NCI-H524 treated with DMSO at 0.1 percent for 48 hours (cell line): Measurements from ENCODE around the gene ASPM.
A peak's percentile ranks its signal among the peaks of the same experiment; 100 is the strongest.

Source experiments
- DNase-seq: peaks from one replicate; lab custom pipeline; 2025; lab: John Stamatoyannopoulos, UW

Gene ASPM, protein sequence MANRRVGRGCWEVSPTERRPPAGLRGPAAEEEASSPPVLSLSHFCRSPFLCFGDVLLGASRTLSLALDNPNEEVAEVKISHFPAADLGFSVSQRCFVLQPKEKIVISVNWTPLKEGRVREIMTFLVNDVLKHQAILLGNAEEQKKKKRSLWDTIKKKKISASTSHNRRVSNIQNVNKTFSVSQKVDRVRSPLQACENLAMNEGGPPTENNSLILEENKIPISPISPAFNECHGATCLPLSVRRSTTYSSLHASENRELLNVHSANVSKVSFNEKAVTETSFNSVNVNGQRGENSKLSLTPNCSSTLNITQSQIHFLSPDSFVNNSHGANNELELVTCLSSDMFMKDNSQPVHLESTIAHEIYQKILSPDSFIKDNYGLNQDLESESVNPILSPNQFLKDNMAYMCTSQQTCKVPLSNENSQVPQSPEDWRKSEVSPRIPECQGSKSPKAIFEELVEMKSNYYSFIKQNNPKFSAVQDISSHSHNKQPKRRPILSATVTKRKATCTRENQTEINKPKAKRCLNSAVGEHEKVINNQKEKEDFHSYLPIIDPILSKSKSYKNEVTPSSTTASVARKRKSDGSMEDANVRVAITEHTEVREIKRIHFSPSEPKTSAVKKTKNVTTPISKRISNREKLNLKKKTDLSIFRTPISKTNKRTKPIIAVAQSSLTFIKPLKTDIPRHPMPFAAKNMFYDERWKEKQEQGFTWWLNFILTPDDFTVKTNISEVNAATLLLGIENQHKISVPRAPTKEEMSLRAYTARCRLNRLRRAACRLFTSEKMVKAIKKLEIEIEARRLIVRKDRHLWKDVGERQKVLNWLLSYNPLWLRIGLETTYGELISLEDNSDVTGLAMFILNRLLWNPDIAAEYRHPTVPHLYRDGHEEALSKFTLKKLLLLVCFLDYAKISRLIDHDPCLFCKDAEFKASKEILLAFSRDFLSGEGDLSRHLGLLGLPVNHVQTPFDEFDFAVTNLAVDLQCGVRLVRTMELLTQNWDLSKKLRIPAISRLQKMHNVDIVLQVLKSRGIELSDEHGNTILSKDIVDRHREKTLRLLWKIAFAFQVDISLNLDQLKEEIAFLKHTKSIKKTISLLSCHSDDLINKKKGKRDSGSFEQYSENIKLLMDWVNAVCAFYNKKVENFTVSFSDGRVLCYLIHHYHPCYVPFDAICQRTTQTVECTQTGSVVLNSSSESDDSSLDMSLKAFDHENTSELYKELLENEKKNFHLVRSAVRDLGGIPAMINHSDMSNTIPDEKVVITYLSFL (N-terminal part only)

GRCh38 chr1:197146101-197147095 is at the start of gene ASPM:
TSS of gene ASPM (minus strand) at chr1:197146669. CDS start at chr1:197146437, 232 bp downstream.
- peak; percentile 52 for DNase-seq

GRCh38 chr1:197195100-197195499 is 48.6 kb upstream of the ASPM start:
- DNase-seq = no peak

- DNase-seq = no peak
Measured at GRCh38 chr1:197184190-197184589, 37.7 kb upstream of the ASPM start.

- no peak for DNase-seq
Measured at GRCh38 chr1:197183195-197183748, 36.8 kb upstream of the ASPM start.

- no peak for DNase-seq
Measured at GRCh38 chr1:197182716-197183115, 36.2 kb upstream of the ASPM start.

DNA sequence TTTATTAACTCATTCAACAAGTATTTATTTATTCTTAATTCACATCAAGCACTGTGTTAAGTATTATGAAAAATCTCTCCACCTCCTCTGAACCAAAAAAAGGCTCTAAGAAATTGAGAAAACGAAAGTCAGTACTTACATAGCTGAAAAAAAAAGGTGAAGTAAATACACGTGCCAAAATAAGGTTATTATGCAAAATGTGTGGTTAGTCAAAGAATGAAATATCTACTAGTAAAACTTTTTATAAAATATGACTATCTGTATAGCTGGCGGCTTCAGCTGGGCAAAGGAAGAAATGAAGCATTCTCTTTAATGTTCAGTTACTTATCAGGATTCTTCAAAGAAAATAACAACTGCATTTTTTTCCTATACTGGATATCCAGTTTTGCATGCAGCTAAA is 35.5 kb upstream of the ASPM start:
- DNase-seq = no peak

GRCh38 chr1:197180252-197180878 is 33.9 kb upstream of the ASPM start:
- DNase-seq = no peak

- no peak for DNase-seq
Measured at GRCh38 chr1:197178998-197179397, 32.5 kb upstream of the ASPM start.

GRCh38 chr1:197174818-197175217 is 28.3 kb upstream of the ASPM start:
- DNase-seq = no peak

- DNase-seq = no peak
Measured at GRCh38 chr1:197173571-197174507, 27.4 kb upstream of the ASPM start.

GRCh38 chr1:197171531-197171930 is 25.1 kb upstream of the ASPM start:
- DNase-seq = no peak

GRCh38 chr1:197170538-197170937 is 24.1 kb upstream of the ASPM start:
- no peak for DNase-seq

GRCh38 chr1:197159461-197159860 is 13.0 kb upstream of the ASPM start:
- DNase-seq = no peak

GRCh38 chr1:197156692-197157091 is 10.2 kb upstream of the ASPM start:
- no peak for DNase-seq

DNA sequence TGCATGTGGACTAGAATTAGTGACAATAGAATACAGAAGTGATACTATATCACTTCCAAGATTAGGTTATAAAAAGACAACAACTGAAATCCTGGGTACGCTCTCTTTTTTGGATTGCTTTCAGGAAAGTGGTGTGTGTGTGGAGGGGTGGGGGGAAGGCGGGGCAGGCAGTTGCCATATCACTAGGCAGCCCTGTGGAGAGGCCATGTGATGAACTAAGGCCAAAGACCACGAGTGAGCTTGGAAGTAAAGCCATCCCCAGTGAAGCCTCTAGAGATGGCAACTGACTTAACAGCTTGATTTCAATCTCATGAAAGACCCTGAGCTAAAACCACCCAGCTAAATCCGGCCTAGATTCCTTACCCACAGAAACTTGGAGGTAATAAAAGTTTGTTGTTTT is 6.2 kb upstream of the ASPM start:
- no peak for DNase-seq

DNA sequence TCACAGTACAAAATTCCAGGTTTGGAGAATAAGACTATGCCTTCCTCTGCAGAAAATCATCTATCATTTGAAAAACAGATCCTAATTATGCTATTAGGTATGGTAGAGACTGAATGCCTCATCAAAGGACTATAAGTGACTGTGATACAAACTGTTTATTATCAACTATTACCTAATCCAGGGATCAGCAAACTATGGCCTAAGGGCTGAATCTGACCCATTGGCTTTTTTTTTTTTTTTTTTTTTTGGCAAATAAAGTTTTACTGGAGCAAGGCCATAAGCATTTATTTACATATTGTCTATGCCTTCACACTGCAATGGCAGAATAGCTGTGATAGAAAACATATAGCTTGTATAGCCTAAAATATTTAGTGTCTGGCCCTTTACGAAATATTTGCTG is 4.7 kb upstream of the ASPM start:
- DNase-seq = no peak

- no peak for DNase-seq
Measured at GRCh38 chr1:197150336-197151005, 4.0 kb upstream of the ASPM start.

DNA sequence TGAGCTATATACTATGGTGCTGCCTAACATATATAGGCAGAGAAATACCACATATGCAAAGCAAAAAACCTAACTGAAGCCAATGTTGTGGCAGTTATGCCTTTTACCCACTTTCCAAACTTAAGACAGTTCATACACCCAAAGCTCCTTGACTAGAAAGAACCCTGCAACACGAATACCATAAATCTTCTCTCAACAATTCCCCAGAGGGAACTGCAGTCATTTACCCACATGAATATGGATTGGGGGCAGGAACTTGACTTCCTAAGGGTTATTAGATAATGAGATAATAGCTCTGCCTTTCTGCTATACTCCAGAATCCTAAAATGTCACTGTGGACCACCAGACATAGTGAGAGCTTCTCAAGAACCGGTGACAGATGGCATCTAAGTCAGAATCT is 2.9 kb upstream of the ASPM start:
- DNase-seq = peak; percentile 84
